ENCODE measurements around the gene DTHD1.

Gene DTHD1

GRCh38 chr4:36281384-36282106, at the start of gene DTHD1:
DTHD1 (plus strand) TSS chr4:36281616; CDS start chr4:36281759, 143 bp downstream.
- DNase-seq, result peak; percentile 65

GRCh38 chr4:36233567-36234266, 47.7 kb upstream of the DTHD1 start:
- DNase-seq, result no peak

GRCh38 chr4:36235306-36235705, 46.1 kb upstream of the DTHD1 start:
- DNase-seq, result peak; percentile 92

GRCh38 chr4:36236159-36236558, 45.3 kb upstream of the DTHD1 start:
- DNase-seq, result no peak

GRCh38 chr4:36237366-36238313, 43.8 kb upstream of the DTHD1 start:
- no peak for DNase-seq

GRCh38 chr4:36241771-36242170, 39.6 kb upstream of the DTHD1 start:
- DNase-seq, result no peak

GRCh38 chr4:36242629-36243354, 38.6 kb upstream of the DTHD1 start:
- DNase-seq, result no peak

- DNase-seq, result peak; percentile 74
These were observed 37.8 kb upstream of the DTHD1 start for GRCh38 chr4:36243355-36244256.

- DNase-seq, result peak; percentile 94
These were observed 36.9 kb upstream of the DTHD1 start, which contains the start of gene ARAP2 for GRCh38 chr4:36244257-36245082. ARAP2 (minus strand) TSS chr4:36244514; CDS start chr4:36229486, 15,028 bp downstream.

GRCh38 chr4:36249610-36250009, 31.8 kb upstream of the DTHD1 start:
- no peak for DNase-seq

- DNase-seq, result no peak
These were observed 29.4 kb upstream of the DTHD1 start for GRCh38 chr4:36251983-36252382.

GRCh38 chr4:36254371-36254770, 27.0 kb upstream of the DTHD1 start:
- no peak for DNase-seq

GRCh38 chr4:36255577-36255976, 25.8 kb upstream of the DTHD1 start:
- DNase-seq, result no peak

GRCh38 chr4:36256398-36256891, 25.0 kb upstream of the DTHD1 start:
- DNase-seq, result no peak

GRCh38 chr4:36260731-36261130, 20.7 kb upstream of the DTHD1 start:
- DNase-seq, result no peak

GRCh38 chr4:36264207-36264826, 17.1 kb upstream of the DTHD1 start:
- no peak for DNase-seq

GRCh38 chr4:36267486-36268268, 13.7 kb upstream of the DTHD1 start:
- no peak for DNase-seq

- no peak for DNase-seq
These were observed 12.3 kb upstream of the DTHD1 start for GRCh38 chr4:36269101-36269500.
